ENCODE results near the gene LHFPL6. TPM values are rescaled to one million over a fixed set of nuclear protein-coding genes. Genes with fewer than 3 reads are reported as not detected.
"Not testable (repeated sequence)": the region's sequence is repeated elsewhere in the genome, so short reads cannot be mapped to it uniquely, and the experiment has no call there.

The LHFPL6 gene
- total RNA-seq, 4 donors from 2014 or later, result 12.8 to 27.3 (median 22.5) TPM

DNA sequence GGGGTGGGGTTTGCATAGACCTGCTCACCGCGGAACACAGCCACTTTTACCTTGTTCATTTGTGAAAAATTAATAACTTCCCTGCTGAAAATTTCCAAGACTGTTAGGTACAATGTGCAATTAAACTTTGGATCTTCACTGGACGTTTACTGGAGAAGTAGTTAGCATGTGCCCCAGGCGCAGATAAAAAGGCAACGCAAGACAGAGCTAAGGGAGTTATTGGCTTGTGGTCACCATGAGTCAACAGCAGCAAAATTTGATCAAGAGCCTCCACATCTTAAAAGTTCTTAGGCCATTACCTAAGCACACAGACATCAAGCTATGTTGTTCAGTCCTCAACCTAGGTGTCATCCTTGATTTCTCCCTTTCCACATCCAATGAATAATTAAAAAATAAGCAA lies 257.0 kb downstream of the LHFPL6 start:
- H3K4me3 ChIP-seq (ENCODE audit: low read depth, poor library complexity, severe bottlenecking), result no peak overlapping the region
- intact Hi-C loops (cut with DNase I; ENCODE audit: low total_unique reads), result no loop called here
- no peak for TF ChIP-seq POLR2A (IDR thresholded peaks at IDR 0.05)
- TF ChIP-seq, protein P1, sequence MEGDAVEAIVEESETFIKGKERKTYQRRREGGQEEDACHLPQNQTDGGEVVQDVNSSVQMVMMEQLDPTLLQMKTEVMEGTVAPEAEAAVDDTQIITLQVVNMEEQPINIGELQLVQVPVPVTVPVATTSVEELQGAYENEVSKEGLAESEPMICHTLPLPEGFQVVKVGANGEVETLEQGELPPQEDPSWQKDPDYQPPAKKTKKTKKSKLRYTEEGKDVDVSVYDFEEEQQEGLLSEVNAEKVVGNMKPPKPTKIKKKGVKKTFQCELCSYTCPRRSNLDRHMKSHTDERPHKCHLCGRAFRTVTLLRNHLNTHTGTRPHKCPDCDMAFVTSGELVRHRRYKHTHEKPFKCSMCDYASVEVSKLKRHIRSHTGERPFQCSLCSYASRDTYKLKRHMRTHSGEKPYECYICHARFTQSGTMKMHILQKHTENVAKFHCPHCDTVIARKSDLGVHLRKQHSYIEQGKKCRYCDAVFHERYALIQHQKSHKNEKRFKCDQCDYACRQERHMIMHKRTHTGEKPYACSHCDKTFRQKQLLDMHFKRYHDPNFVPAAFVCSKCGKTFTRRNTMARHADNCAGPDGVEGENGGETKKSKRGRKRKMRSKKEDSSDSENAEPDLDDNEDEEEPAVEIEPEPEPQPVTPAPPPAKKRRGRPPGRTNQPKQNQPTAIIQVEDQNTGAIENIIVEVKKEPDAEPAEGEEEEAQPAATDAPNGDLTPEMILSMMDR (IDR thresholded peaks at IDR 0.05), result no peak
- WGBS, 2 donors, result 94 to 95% methylated on average over 5 of the region's 5 CpGs
- DNase-seq (ENCODE audit: low spot score in 2 of 2), result no peak

DNA sequence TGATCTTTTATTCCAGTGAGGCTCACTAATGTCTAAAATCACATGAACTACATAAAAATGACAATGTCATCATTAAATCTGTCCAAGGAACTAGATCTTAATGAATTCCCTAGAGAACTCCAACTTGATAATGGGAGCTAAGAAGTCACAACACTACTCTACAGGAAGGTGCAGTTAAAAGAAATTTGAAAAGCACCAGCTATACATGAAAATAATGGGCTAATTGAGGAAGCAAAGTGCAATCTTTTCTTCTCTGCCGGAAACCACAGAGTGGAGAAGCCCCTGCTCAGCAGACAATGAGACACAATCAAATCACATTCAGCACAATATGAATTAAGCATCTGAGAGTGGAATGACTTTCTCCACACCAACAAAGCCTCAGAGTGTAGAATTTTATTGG lies 261.7 kb downstream of the LHFPL6 start:
- WGBS, 2 donors, result 0% methylated on average over 1 of the region's 1 CpG
- no peak for TF ChIP-seq POLR2A (IDR thresholded peaks at IDR 0.05)
- TF ChIP-seq, protein P1 (IDR thresholded peaks at IDR 0.05), result no peak
- intact Hi-C loops (cut with DNase I; ENCODE audit: low total_unique reads), result no loop called here
- H3K4me3 ChIP-seq (ENCODE audit: low read depth, poor library complexity, severe bottlenecking), result no peak overlapping the region
- DNase-seq (ENCODE audit: low spot score in 2 of 2), result no peak

DNA sequence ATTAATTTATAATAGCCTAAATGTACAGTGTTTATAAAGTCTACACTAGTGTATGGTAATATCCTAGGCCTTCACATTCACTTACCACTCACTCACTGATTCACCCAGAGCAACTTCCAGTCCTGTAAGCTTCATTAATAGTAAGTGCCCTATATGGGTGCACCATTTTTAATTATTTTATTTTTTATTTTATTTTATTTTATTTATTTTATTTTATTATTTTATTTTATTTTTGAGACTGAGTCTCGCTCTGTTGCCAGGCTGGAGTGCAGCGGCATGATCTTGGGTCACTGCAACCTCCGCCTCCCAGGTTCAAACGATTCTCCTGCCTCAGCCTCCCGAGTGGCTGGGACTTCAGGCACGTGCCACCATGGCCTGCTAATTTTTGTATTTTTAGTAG lies 264.9 kb downstream of the LHFPL6 start:
- 94 to 97% methylated on average over 6 of the region's 6 CpGs for WGBS, 2 donors
- DNase-seq (ENCODE audit: low spot score in 2 of 2); H3K4me3 ChIP-seq (ENCODE audit: low read depth, poor library complexity, severe bottlenecking); intact Hi-C loops (cut with DNase I; ENCODE audit: low total_unique reads): not testable (repeated sequence)

DNA sequence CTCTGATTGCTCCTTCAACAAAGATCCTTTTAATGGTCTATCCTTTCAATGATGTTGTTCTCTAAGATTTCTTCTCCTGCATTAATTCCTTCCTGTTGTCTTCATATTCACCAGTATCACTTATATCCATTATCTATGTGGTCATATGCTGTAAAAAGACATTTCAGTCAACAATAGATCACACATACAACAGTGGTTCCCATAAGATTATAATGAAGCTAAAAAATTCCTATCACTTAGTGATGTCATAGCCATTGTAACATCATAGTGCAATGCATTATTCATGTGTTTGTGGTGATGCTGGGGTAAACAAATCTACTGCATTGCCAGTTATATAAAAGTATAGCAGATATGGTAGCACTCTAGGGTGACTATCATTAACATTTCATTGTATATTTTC lies 266.1 kb downstream of the LHFPL6 start:
- no peak overlapping the region for H3K4me3 ChIP-seq (ENCODE audit: low read depth, poor library complexity, severe bottlenecking)
- intact Hi-C loops (cut with DNase I; ENCODE audit: low total_unique reads), result no loop called here
- DNase-seq (ENCODE audit: low spot score in 2 of 2), result no peak
- no peak for TF ChIP-seq POLR2A (IDR thresholded peaks at IDR 0.05)
- TF ChIP-seq, protein P1 (IDR thresholded peaks at IDR 0.05), result no peak

DNA sequence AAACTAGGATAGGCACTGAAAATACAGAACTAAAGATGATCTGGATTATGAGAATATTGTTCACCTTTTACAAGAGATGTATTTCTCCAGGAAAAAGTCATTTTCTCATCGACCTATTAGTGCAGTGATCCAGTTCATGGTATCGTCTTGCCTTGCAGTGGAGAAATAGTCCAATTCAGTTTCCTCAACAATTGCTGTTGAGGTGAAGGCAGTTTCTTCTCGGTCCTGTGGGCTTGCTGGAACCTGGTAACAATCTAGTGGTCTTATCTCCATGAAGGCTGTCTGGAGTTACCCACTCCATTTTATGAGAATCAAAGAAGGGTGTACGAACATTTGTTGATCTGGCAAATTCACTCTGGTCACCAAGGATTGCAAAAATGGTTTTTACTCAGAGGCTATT lies 266.8 kb downstream of the LHFPL6 start:
- intact Hi-C loops (cut with DNase I; ENCODE audit: low total_unique reads), result no loop called here
- TF ChIP-seq, protein P1 (IDR thresholded peaks at IDR 0.05), result no peak
- no peak for TF ChIP-seq POLR2A (IDR thresholded peaks at IDR 0.05)
- no peak for DNase-seq (ENCODE audit: low spot score in 2 of 2)
- no peak overlapping the region for H3K4me3 ChIP-seq (ENCODE audit: low read depth, poor library complexity, severe bottlenecking)
- WGBS, 2 donors, result 76 to 83% methylated on average over 4 of the region's 4 CpGs

DNA sequence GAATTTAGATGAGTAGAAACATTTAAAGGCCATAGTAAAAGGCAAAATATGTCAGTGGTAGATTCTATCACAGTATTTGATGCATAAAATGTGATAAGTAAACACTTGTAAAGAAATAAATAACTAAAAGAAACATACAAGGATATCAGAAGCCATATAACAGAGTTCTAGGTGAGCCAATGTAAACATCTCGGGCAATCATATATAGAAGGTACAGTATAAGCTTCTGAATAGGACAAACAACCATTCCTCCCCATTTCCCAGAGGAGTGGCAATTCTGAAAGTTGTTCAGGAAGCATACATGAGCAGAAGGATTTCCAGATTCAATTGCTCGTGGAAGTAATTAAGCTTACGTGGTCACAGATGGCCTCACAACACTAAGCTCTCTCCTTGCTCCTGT lies 267.3 kb downstream of the LHFPL6 start:
- H3K4me3 ChIP-seq (ENCODE audit: low read depth, poor library complexity, severe bottlenecking), result no peak overlapping the region
- WGBS, 2 donors, result 70% methylated on average over 3 of the region's 3 CpGs
- no peak for TF ChIP-seq POLR2A (IDR thresholded peaks at IDR 0.05)
- TF ChIP-seq, protein P1 (IDR thresholded peaks at IDR 0.05), result no peak
- intact Hi-C loops (cut with DNase I; ENCODE audit: low total_unique reads), result no loop called here
- DNase-seq (ENCODE audit: low spot score in 2 of 2), result no peak
